ENCODE results near the gene TMEM143. TPM values are rescaled to one million over a fixed set of nuclear protein-coding genes. Genes with fewer than 3 reads are reported as not detected.

The TMEM143 gene
- total and polyA plus RNA-seq, 2 donors (not counting 3 experiments of a cell fraction or from before 2014, with no cell fraction given) = 5.4 to 7.3 TPM

GRCh38 chr19:48346191-48346590 is 17.5 kb downstream of the TMEM143 start:
- Histone ChIP-seq H3K79me2 (ENCODE audit: control insufficient read depth, insufficient read depth, low read length) (no peaks in the 10 kb centered on the region), H3K4me1 (ENCODE audit: control insufficient read depth, extremely low read depth, insufficient read depth, low read length) (no peaks in the 10 kb centered on the region), H3K9me3 (replicated peaks; ENCODE audit: control insufficient read depth, insufficient read depth, low read length) (no peaks in the 10 kb centered on the region), H2AFZ (ENCODE audit: low read depth, low read length) (no peak overlapping the region), H3K9ac (replicated peaks; ENCODE audit: extremely low read depth, insufficient read depth, low read length) (no peak overlapping the region), H3K27me3 (ENCODE audit: control insufficient read depth in 2 of 2, insufficient read depth in 2 of 2, low read length in 2 of 2) (no peaks in the 10 kb centered on the region), H3K4me3 (replicated peaks in 1 of 3; ENCODE audit: insufficient read depth in 1 of 3, low read depth in 1 of 3, low read length in 3 of 3) (no peak overlapping the region), H3K9me1 (replicated peaks; ENCODE audit: control insufficient read depth, extremely low read depth, insufficient read depth, low read length) (no peaks in the 10 kb centered on the region), H3K36me3 (ENCODE audit: control insufficient read depth in 2 of 2, extremely low read depth in 1 of 2, insufficient read depth in 2 of 2, low read length in 2 of 2) (no peaks in the 10 kb centered on the region), H3K4me2 (ENCODE audit: insufficient read depth, low read length) (no peak overlapping the region), H3K27ac (ENCODE audit: insufficient read depth, low read depth, low read length) (no peak overlapping the region), H4K20me1 (replicated peaks; ENCODE audit: control insufficient read depth, extremely low read depth, insufficient read depth, low read length) (no peaks in the 10 kb centered on the region)
- no TSS peak for BruUV-seq (replicated peaks)
- intact Hi-C loops (cut with micrococcal nuclease) (no loop called here), dilution Hi-C loops (cut with MboI; ENCODE audit: extremely low pct_ligation_motif_present, low sequenced_read_pairs) (no loop called here)
- FAIRE-seq = no peak
- TF ChIP-seq POLR2A (IDR thresholded peaks at IDR 0.05; ENCODE audit: low read depth, low read length) (no peak), GATA2 (IDR thresholded peaks at IDR 0.05; ENCODE audit: insufficient read depth, insufficient read length, low read depth, low read length) (no peak), JUN (IDR thresholded peaks at IDR 0.05; ENCODE audit: borderline replicate concordance, insufficient read depth, insufficient read length, low read depth) (no peak), CTCF (IDR thresholded peaks at IDR 0.05; ENCODE audit: extremely low read depth in 1 of 2, insufficient read depth in 1 of 2, low read depth in 1 of 2, low read length in 2 of 2) (no peak), MYC (IDR thresholded peaks at IDR 0.05; ENCODE audit: low read depth, low read length) (no peak), EZH2 (IDR thresholded peaks at IDR 0.05; ENCODE audit: borderline replicate concordance, low read depth, low read length, severe bottlenecking) (no peak), FOS (IDR thresholded peaks at IDR 0.05; ENCODE audit: borderline replicate concordance, insufficient read depth, low read length) (no peak), POLR2AphosphoS5 (IDR thresholded peaks at IDR 0.05; ENCODE audit: insufficient read depth, low read depth, low read length) (no peak)
- TF ChIP-seq, protein P1, sequence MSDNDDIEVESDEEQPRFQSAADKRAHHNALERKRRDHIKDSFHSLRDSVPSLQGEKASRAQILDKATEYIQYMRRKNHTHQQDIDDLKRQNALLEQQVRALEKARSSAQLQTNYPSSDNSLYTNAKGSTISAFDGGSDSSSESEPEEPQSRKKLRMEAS (IDR thresholded peaks at IDR 0.05; ENCODE audit: insufficient read depth, insufficient read length) = no peak
- ChIA-PET POLR2A (no interaction called here), CTCF (interaction anchor here (0.6 kb wide), 1 partner anchor 591 kb away, joined by 4 read pairs; no protein-coding TSS in a partner anchor)
- no peak for DNase-seq (ENCODE audit: low read depth, low spot score)
